Neural cell (in vitro differentiated cells): ENCODE results near the gene EEF1AKMT4. TPM values are rescaled to one million over a fixed set of nuclear protein-coding genes. Genes with fewer than 3 reads are reported as not detected.

Experiments
- H2AFZ ChIP-seq: fragments of 200-600, 300-800 bp; sonication (generic), shearing (Covaris generic); 2 replicates; pipeline ENCODE4 v1.6.0; 2014; ENCODE audit warnings: low read depth, mild to moderate bottlenecking, antibody characterized with exemption, low read length, moderate library complexity
- H3F3A ChIP-seq: fragments of 200-600 bp; shearing (Covaris generic); 2 replicates; pipeline ENCODE4 v1.6.1; 2016; ENCODE audit warnings: mild to moderate bottlenecking, moderate library complexity, mixed read lengths, antibody characterized with exemption, low read length; ENCODE audit not compliant: insufficient read depth, poor library complexity, severe bottlenecking
- H3K27ac ChIP-seq: fragments of 200-600, 300-800 bp; sonication (generic), shearing (Covaris generic); 2 replicates; pipeline ENCODE4 v1.5.1; 2014; ENCODE audit warnings: mild to moderate bottlenecking, low read length, moderate library complexity
- H3K27me3 ChIP-seq: fragments of 300-800, 200-600 bp; sonication (generic), shearing (Covaris generic); 2 replicates; pipeline ENCODE4 v1.6.0; 2014; ENCODE audit warnings: mild to moderate bottlenecking, low read depth, low read length, moderate library complexity; ENCODE audit not compliant: insufficient read depth
- H3K36me3 ChIP-seq: fragments of 300-800, 200-600 bp; sonication (generic), shearing (Covaris generic); 2 replicates; pipeline ENCODE4 v1.5.1; 2014; ENCODE audit warnings: mild to moderate bottlenecking, antibody characterized with exemption, low read length, moderate library complexity; ENCODE audit not compliant: insufficient read depth
- H3K4me2 ChIP-seq: fragments of 300-800, 200-600 bp; sonication (generic), shearing (Covaris generic); 2 replicates; pipeline ENCODE4 v1.6.0; 2014; ENCODE audit warnings: mild to moderate bottlenecking, low read length
- H3K4me3 ChIP-seq: fragments of 300-800, 200-600 bp; sonication (generic), shearing (Covaris generic); 2 replicates; pipeline ENCODE4 v1.5.1; 2014; ENCODE audit warnings: mild to moderate bottlenecking, low read length, moderate library complexity
- H3K79me2 ChIP-seq: fragments of 200-600 bp; shearing (Covaris generic); replicated peaks from 2 replicates; pipeline ENCODE4 v1.6.0; 2014; ENCODE audit warnings: mild to moderate bottlenecking, low read length, moderate library complexity; ENCODE audit not compliant: insufficient read depth
- H3K9ac ChIP-seq: fragments of 300-800, 200-600 bp; sonication (generic), shearing (Covaris generic); 2 replicates; pipeline ENCODE4 v1.6.1; 2016; ENCODE audit warnings: mild to moderate bottlenecking, low read length, mixed read lengths
- H3K9me2 ChIP-seq: fragments of 200-600 bp; shearing (Covaris generic); 2 replicates; pipeline ENCODE4 v1.6.1; 2016; ENCODE audit warnings: mild to moderate bottlenecking, low read length, mixed read lengths; ENCODE audit not compliant: insufficient read depth
- H3K9me3 ChIP-seq: fragments of 200-600, 300-800 bp; sonication (generic), shearing (Covaris generic); 2 replicates; pipeline ENCODE4 v1.6.1; 2016; ENCODE audit warnings: mild to moderate bottlenecking, mixed run types, low read length, moderate library complexity, mixed read lengths
- H4K20me1 ChIP-seq: fragments of 200-600 bp; shearing (Covaris generic); 2 replicates; pipeline ENCODE4 v1.6.1; 2016; ENCODE audit warnings: mild to moderate bottlenecking, mixed run types; ENCODE audit not compliant: insufficient read depth
- CTCF ChIP-seq: fragments of 450-650 bp; IDR thresholded peaks from 2 replicates; pipeline ENCODE4 v1.5.1; 2014; ENCODE audit warnings: antibody characterized with exemption, mild to moderate bottlenecking, moderate library complexity; ENCODE audit not compliant: poor library complexity, severe bottlenecking
- EP300 ChIP-seq: fragments of 450-650 bp; conservative IDR thresholded peaks from 2 replicates; pipeline ENCODE4 v1.6.1; 2014; ENCODE audit warnings: antibody characterized with exemption, mild to moderate bottlenecking, moderate library complexity; ENCODE audit not compliant: poor library complexity, severe bottlenecking
- EZH2 ChIP-seq: fragments of 200-600, 300-800 bp; shearing (Covaris generic), sonication (generic); IDR thresholded peaks from 2 replicates; pipeline ENCODE4 v1.6.1; 2014; ENCODE audit warnings: antibody characterized with exemption, low read length, borderline replicate concordance, mild to moderate bottlenecking; ENCODE audit not compliant: insufficient read depth, poor library complexity, severe bottlenecking
- MXI1 ChIP-seq: fragments of 450-650 bp; conservative IDR thresholded peaks from 2 replicates; pipeline ENCODE4 v1.6.1; 2014; ENCODE audit warnings: antibody characterized with exemption, mild to moderate bottlenecking; ENCODE audit not compliant: poor library complexity, severe bottlenecking
- POLR2AphosphoS5 ChIP-seq: IDR thresholded peaks from 2 replicates; pipeline ENCODE4 v1.6.1; 2012
- RAD21 ChIP-seq: fragments of 450-650 bp; conservative IDR thresholded peaks from 2 replicates; pipeline ENCODE4 v1.6.1; 2014; ENCODE audit warnings: antibody characterized with exemption, mild to moderate bottlenecking, moderate library complexity
- REST ChIP-seq: IDR thresholded peaks from 2 replicates; pipeline ENCODE4 v1.6.1; 2012; ENCODE audit warnings: borderline replicate concordance
- SMC3 ChIP-seq: fragments of 450-650 bp; conservative IDR thresholded peaks from 2 replicates; pipeline ENCODE4 v1.6.1; 2014; ENCODE audit warnings: antibody characterized with exemption, mild to moderate bottlenecking, moderate library complexity; ENCODE audit not compliant: poor library complexity
- TAF1 ChIP-seq: IDR thresholded peaks from 2 replicates; pipeline ENCODE4 v1.6.1; 2012; ENCODE audit warnings: low read depth
- polyA plus RNA-seq: library from polyadenylated mRNA; depleted of rRNA; stranded (reverse); fragments of >200 nt; gene quantifications from 2 replicates; pipeline ENCODE4 v1.2.3, GENCODE V29; 2014

EEF1AKMT4 gene
- polyA plus RNA-seq, 1 donor from 2014 or later = 1.6 TPM

- TF ChIP-seq REST (no peak), MXI1 (no peak)
These were observed 48.6 kb upstream of the EEF1AKMT4 start (continued) for GRCh38 chr3:184200825-184201224.

GRCh38 chr3:184203526-184203925, 45.9 kb upstream of the EEF1AKMT4 start:
- H3K4me3 ChIP-seq = no peak overlapping the region

More at GRCh38 chr3:184203526-184203925, 45.9 kb upstream of the EEF1AKMT4 start:
- Histone ChIP-seq H2AFZ (no peak overlapping the region), H3K36me3 (no peaks in the 10 kb centered on the region), H3K9me3 (no peaks in the 10 kb centered on the region), H3K79me2 (no peaks in the 10 kb centered on the region), H3K9me2 (no peaks in the 10 kb centered on the region), H3K27me3 (no peaks in the 10 kb centered on the region), H3K27ac (no peak overlapping the region), H3K4me2 (no peak overlapping the region), H3F3A (no peaks in the 10 kb centered on the region), H3K9ac (no peak overlapping the region), H4K20me1 (no peaks in the 10 kb centered on the region)
- TF ChIP-seq EP300 (no peak), EZH2 (no peak), REST (no peak), POLR2AphosphoS5 (no peak), TAF1 (no peak), MXI1 (no peak), CTCF (no peak), RAD21 (no peak), SMC3 (no peak)
